Activated naive CD4-positive, alpha-beta T cell treated with anti-CD3 and anti-CD28 coated beads for 36 hours (primary cell): ENCODE data around the gene DMXL1. TPM values are rescaled to one million over a fixed set of nuclear protein-coding genes. Genes with fewer than 3 reads are reported as not detected.

Experiments
- CTCF ChIA-PET: fragments of 350-600 bp; sonication (Branson Sonifier 250); formaldehyde crosslinking; loops from one replicate; lab custom pipeline; 2021; ENCODE audit warnings: antibody characterized with exemption; lab: Charles Lee
- DNase-seq: peaks from one replicate; pipeline ENCODE4 v3.0.0-alpha.2; 2020
- H3K27ac Mint-ChIP-seq: one replicate; pipeline ENCODE4 v1.8.0; 2021; ENCODE audit warnings: mild to moderate bottlenecking, mixed read lengths
- H3K27me3 Mint-ChIP-seq: one replicate; pipeline ENCODE4 v1.8.0; 2021; ENCODE audit warnings: low read depth, mixed read lengths
- H3K36me3 Mint-ChIP-seq: one replicate; pipeline ENCODE4 v1.8.0; 2021; ENCODE audit warnings: low read depth, mixed read lengths
- H3K4me1 Mint-ChIP-seq: one replicate; pipeline ENCODE4 v1.8.0; 2021; ENCODE audit warnings: low read depth, mixed read lengths
- H3K4me3 Mint-ChIP-seq: one replicate; pipeline ENCODE4 v1.8.0; 2021; ENCODE audit warnings: mild to moderate bottlenecking, moderate library complexity, mixed read lengths
- H3K9me3 Mint-ChIP-seq: one replicate; pipeline ENCODE4 v1.8.0; 2021; ENCODE audit warnings: mixed read lengths
- intact Hi-C: fragments of 100-400 bp; cut with micrococcal nuclease; formaldehyde crosslinking; loops from one replicate; pipeline ENCODE4 v1.15.1; 2023
- total RNA-seq, 2 experiments: library from RNA; stranded (reverse); gene quantifications; one replicate each; pipeline ENCODE4 v1.2.3, GENCODE V29; 2021

DMXL1 gene
- total RNA-seq, 2 experiments from 2014 or later = 16.4 to 18.0 TPM

GRCh38 chr5:119190470-119191095, 119.7 kb downstream of the DMXL1 start:
- intact Hi-C loops = no loop called here
- Mint-ChIP-seq H3K4me3 (no peak overlapping the region), H3K27ac (no peak overlapping the region), H3K9me3 (no peaks in the 10 kb centered on the region), H3K27me3 (no peaks in the 10 kb centered on the region), H3K4me1 (peaks cover 11% of the 10 kb centered on the region), H3K36me3 (peaks cover 6% of the 10 kb centered on the region)
- CTCF ChIA-PET = interaction anchor here (1.0 kb wide), 1 partner anchor 244 kb away, joined by 3 read pairs; no protein-coding TSS in a partner anchor
- DNase-seq = no peak

- intact Hi-C loops = no loop called here
- Mint-ChIP-seq H3K4me3 (no peak overlapping the region), H3K27ac (no peak overlapping the region), H3K4me1 (peaks cover 11% of the 10 kb centered on the region), H3K9me3 (no peaks in the 10 kb centered on the region), H3K36me3 (peaks cover 10% of the 10 kb centered on the region), H3K27me3 (no peaks in the 10 kb centered on the region)
- CTCF ChIA-PET = interaction anchor here (0.6 kb wide), 2 partner anchors 13 to 368 kb away, joined by 3 to 4 read pairs; no protein-coding TSS in a partner anchor
- no peak for DNase-seq
Measured at GRCh38 chr5:119191944-119192343, 121.1 kb downstream of the DMXL1 start.

- intact Hi-C loops = no loop called here
- CTCF ChIA-PET = interaction anchor here (1.4 kb wide), 1 partner anchor 235 kb away, joined by 3 read pairs; no protein-coding TSS in a partner anchor
- Mint-ChIP-seq H3K4me1 (peaks cover 11% of the 10 kb centered on the region), H3K27me3 (no peaks in the 10 kb centered on the region), H3K27ac (no peak overlapping the region), H3K9me3 (no peaks in the 10 kb centered on the region), H3K36me3 (peaks cover 41% of the 10 kb centered on the region), H3K4me3 (no peak overlapping the region)
- no peak for DNase-seq
Measured at GRCh38 chr5:119200795-119201194, 129.9 kb downstream of the DMXL1 start.

- H3K4me3 Mint-ChIP-seq = no peak overlapping the region
- H3K27me3 Mint-ChIP-seq = no peaks in the 10 kb centered on the region
- peaks cover 9% of the 10 kb centered on the region for H3K36me3 Mint-ChIP-seq
- CTCF ChIA-PET = no interaction called here
- intact Hi-C loops = no loop called here
- H3K9me3 Mint-ChIP-seq = no peaks in the 10 kb centered on the region
- no peak overlapping the region for H3K27ac Mint-ChIP-seq
- peaks cover 5% of the 10 kb centered on the region for H3K4me1 Mint-ChIP-seq
- no peak for DNase-seq
Measured at GRCh38 chr5:119207105-119207504, 136.2 kb downstream of the DMXL1 start.

- Mint-ChIP-seq H3K27ac (no peak overlapping the region), H3K4me1 (peaks cover 4% of the 10 kb centered on the region), H3K4me3 (no peak overlapping the region), H3K9me3 (no peaks in the 10 kb centered on the region), H3K36me3 (peaks cover 3% of the 10 kb centered on the region), H3K27me3 (no peaks in the 10 kb centered on the region)
- no peak for DNase-seq
- CTCF ChIA-PET = interaction anchor here (0.6 to 1.2 kb wide), 2 partner anchors 45 to 406 kb away, joined by 3 read pairs; no protein-coding TSS in a partner anchor
- intact Hi-C loops = no loop called here
Measured at GRCh38 chr5:119212026-119212425, 141.1 kb downstream of the DMXL1 start.

- intact Hi-C loops = no loop called here
- H3K27me3 Mint-ChIP-seq = no peaks in the 10 kb centered on the region
- H3K36me3 Mint-ChIP-seq = peaks cover 3% of the 10 kb centered on the region
- H3K4me3 Mint-ChIP-seq = no peak overlapping the region
- no peaks in the 10 kb centered on the region for H3K9me3 Mint-ChIP-seq
- no peak overlapping the region for H3K27ac Mint-ChIP-seq
- peaks cover 4% of the 10 kb centered on the region for H3K4me1 Mint-ChIP-seq
- CTCF ChIA-PET = interaction anchor here (1.2 kb wide), 1 partner anchor 44 kb away, joined by 3 read pairs; no protein-coding TSS in a partner anchor
- DNase-seq = no peak
Measured at GRCh38 chr5:119212676-119213075, 141.8 kb downstream of the DMXL1 start.

GRCh38 chr5:119217183-119217582, 146.3 kb downstream of the DMXL1 start:
- Mint-ChIP-seq H3K27ac (no peak overlapping the region), H3K36me3 (peaks cover 3% of the 10 kb centered on the region), H3K4me1 (peaks cover 2% of the 10 kb centered on the region), H3K27me3 (no peaks in the 10 kb centered on the region), H3K4me3 (no peak overlapping the region), H3K9me3 (no peaks in the 10 kb centered on the region)
- DNase-seq = no peak
- CTCF ChIA-PET = interaction anchor here (1.0 kb wide), 1 partner anchor 15 kb away, joined by 4 read pairs; no protein-coding TSS in a partner anchor
- intact Hi-C loops = no loop called here

GRCh38 chr5:119218830-119219782, 148.2 kb downstream of the DMXL1 start:
- Mint-ChIP-seq H3K27ac (no peak overlapping the region), H3K9me3 (no peaks in the 10 kb centered on the region), H3K4me1 (no peaks in the 10 kb centered on the region), H3K27me3 (no peaks in the 10 kb centered on the region), H3K36me3 (peaks cover 7% of the 10 kb centered on the region), H3K4me3 (no peak overlapping the region)
- intact Hi-C loops = no loop called here
- CTCF ChIA-PET = interaction anchor here (1.0 to 1.2 kb wide), 2 partner anchors 193 to 197 kb away, joined by 3 read pairs; no protein-coding TSS in a partner anchor
- DNase-seq = no peak

GRCh38 chr5:119220576-119221197, 149.8 kb downstream of the DMXL1 start:
- no peak overlapping the region for H3K27ac Mint-ChIP-seq
- H3K27me3 Mint-ChIP-seq = no peaks in the 10 kb centered on the region
- H3K4me1 Mint-ChIP-seq = no peaks in the 10 kb centered on the region
- no peaks in the 10 kb centered on the region for H3K9me3 Mint-ChIP-seq
- intact Hi-C loops = no loop called here
- H3K36me3 Mint-ChIP-seq = peaks cover 7% of the 10 kb centered on the region
- no peak overlapping the region for H3K4me3 Mint-ChIP-seq
- DNase-seq = no peak
- CTCF ChIA-PET = interaction anchor here (0.5 kb wide), 1 partner anchor 120 kb away, joined by 3 read pairs; no protein-coding TSS in a partner anchor

- intact Hi-C loops = no loop called here
- peaks cover 7% of the 10 kb centered on the region for H3K36me3 Mint-ChIP-seq
- no peaks in the 10 kb centered on the region for H3K27me3 Mint-ChIP-seq
- no peak overlapping the region for H3K27ac Mint-ChIP-seq
- no peaks in the 10 kb centered on the region for H3K4me1 Mint-ChIP-seq
- CTCF ChIA-PET = interaction anchor here (0.5 kb wide), 1 partner anchor 121 kb away, joined by 3 read pairs; no protein-coding TSS in a partner anchor
- DNase-seq = no peak
- H3K4me3 Mint-ChIP-seq = no peak overlapping the region
- H3K9me3 Mint-ChIP-seq = no peaks in the 10 kb centered on the region
Measured at GRCh38 chr5:119221330-119221729, 150.4 kb downstream of the DMXL1 start.

- Mint-ChIP-seq H3K27me3 (no peaks in the 10 kb centered on the region), H3K27ac (no peak overlapping the region), H3K4me1 (peaks cover 12% of the 10 kb centered on the region), H3K36me3 (peaks cover 4% of the 10 kb centered on the region), H3K4me3 (no peak overlapping the region), H3K9me3 (no peaks in the 10 kb centered on the region)
- intact Hi-C loops = loop anchor here (5.0 kb wide), 1 partner anchor 143 kb away; no protein-coding TSS in a partner anchor
- CTCF ChIA-PET = interaction anchor here (1.1 kb wide), 1 partner anchor 204 kb away, joined by 3 read pairs; no protein-coding TSS in a partner anchor
- DNase-seq = no peak
Measured at GRCh38 chr5:119229950-119230349, 159.1 kb downstream of the DMXL1 start.
